GM23338 (cell line): ENCODE results near the gene RHOT1. TPM values are rescaled to one million over a fixed set of nuclear protein-coding genes. Genes with fewer than 3 reads are reported as not detected.

Source experiments
- ATAC-seq: fragments of 200-7000 bp; cut with Tn5 transposase; 3 replicates; pipeline ENCODE4 v1.9.1; 2020
- DNase-seq: peaks from one replicate; pipeline ENCODE4 v3.0.0-alpha.2; 2015; ENCODE audit warnings: low spot score
- H2AFZ ChIP-seq: fragments of 200-600 bp; sonication (generic); 2 replicates; pipeline ENCODE4 v1.8.0; 2016; ENCODE audit warnings: antibody characterized with exemption, mild to moderate bottlenecking, moderate library complexity
- H3F3A ChIP-seq: fragments of 200-600 bp; sonication (generic); replicated peaks from 2 replicates; pipeline ENCODE4 v1.8.0; 2017; ENCODE audit warnings: antibody characterized with exemption, mixed run types, low read depth
- H3K27ac ChIP-seq: fragments of 200-600 bp; sonication (generic); 2 replicates; pipeline ENCODE4 v1.6.1; 2016; ENCODE audit warnings: low read depth
- H3K27me3 ChIP-seq: fragments of 200-600 bp; sonication (generic); 2 replicates; pipeline ENCODE4 v1.8.0; 2016; ENCODE audit warnings: mild to moderate bottlenecking, mixed run types, moderate library complexity; ENCODE audit not compliant: insufficient read depth
- H3K36me3 ChIP-seq: fragments of 200-600 bp; sonication (generic); 2 replicates; pipeline ENCODE4 v1.8.0; 2016; ENCODE audit warnings: mild to moderate bottlenecking; ENCODE audit not compliant: insufficient read depth
- H3K4me1 ChIP-seq: fragments of 200-600 bp; sonication (generic); 2 replicates; pipeline ENCODE4 v1.8.0; 2016; ENCODE audit warnings: mild to moderate bottlenecking, moderate library complexity; ENCODE audit not compliant: insufficient read depth
- H3K4me2 ChIP-seq: fragments of 200-600 bp; sonication (generic); 2 replicates; pipeline ENCODE4 v1.7.1; 2017; ENCODE audit warnings: mixed run types
- H3K4me3 ChIP-seq: fragments of 200-600 bp; sonication (generic); 2 replicates; pipeline ENCODE4 v1.6.1; 2016; ENCODE audit warnings: mixed run types
- H3K79me2 ChIP-seq: fragments of 200-600 bp; sonication (generic); replicated peaks from 2 replicates; pipeline ENCODE4 v1.8.0; 2017; ENCODE audit warnings: mild to moderate bottlenecking; ENCODE audit not compliant: insufficient read depth
- H3K9me2 ChIP-seq: fragments of 200-600 bp; sonication (generic); 2 replicates; pipeline ENCODE4 v1.8.0; 2017; ENCODE audit not compliant: insufficient read depth
- H4K20me1 ChIP-seq: fragments of 200-600 bp; sonication (generic); replicated peaks from 2 replicates; pipeline ENCODE4 v1.8.0; 2017; ENCODE audit warnings: mild to moderate bottlenecking; ENCODE audit not compliant: insufficient read depth
- H3K27ac Mint-ChIP-seq: 2 replicates; pipeline ENCODE4 v1.8.0; 2020; ENCODE audit warnings: inconsistent platforms, mild to moderate bottlenecking, moderate library complexity, mixed read lengths
- H3K27me3 Mint-ChIP-seq: 3 replicates; pipeline ENCODE4 v1.8.0; 2022; ENCODE audit warnings: low read depth, mild to moderate bottlenecking, moderate library complexity, mixed read lengths, inconsistent platforms; ENCODE audit not compliant: insufficient read depth, poor library complexity
- H3K36me3 Mint-ChIP-seq: 3 replicates; pipeline ENCODE4 v1.8.0; 2021; ENCODE audit warnings: low read depth, mild to moderate bottlenecking, inconsistent platforms, moderate library complexity, mixed read lengths
- H3K4me1 Mint-ChIP-seq: 3 replicates; pipeline ENCODE4 v1.8.0; 2020; ENCODE audit warnings: mild to moderate bottlenecking, inconsistent platforms, mixed read lengths
- H3K4me3 Mint-ChIP-seq: 3 replicates; pipeline ENCODE4 v1.8.0; 2021; ENCODE audit warnings: moderate library complexity, mild to moderate bottlenecking, inconsistent platforms, mixed read lengths
- H3K9me3 Mint-ChIP-seq: 3 replicates; pipeline ENCODE4 v1.8.0; 2020; ENCODE audit warnings: moderate library complexity, mild to moderate bottlenecking, inconsistent platforms, mixed read lengths
- CTCF ChIP-seq, 2 experiments: fragments of 200-600 bp in 1 of 2; sonication (generic) in 1 of 2; conservative IDR thresholded peaks; 2 replicates each; pipeline versions ENCODE4 v1.5.1 to v1.6.1; 2016 to 2017; ENCODE audit warnings: antibody characterized with exemption in 2 of 2, low read depth in 2 of 2, mild to moderate bottlenecking in 2 of 2, moderate library complexity in 1 of 2
- ETS1 ChIP-seq: IDR thresholded peaks from 2 replicates; pipeline ENCODE4 v1.6.1; 2016; ENCODE audit warnings: antibody characterized with exemption
- EZH2phosphoT487 ChIP-seq: fragments of 200-600 bp; sonication (generic); IDR thresholded peaks from one replicate; pipeline ENCODE4 v1.8.1; 2018; ENCODE audit warnings: antibody characterized with exemption; ENCODE audit not compliant: unreplicated experiment
- JUNB ChIP-seq: IDR thresholded peaks from one replicate; pipeline ENCODE4 v1.6.1; 2016; ENCODE audit warnings: antibody characterized with exemption; ENCODE audit not compliant: unreplicated experiment
- REST ChIP-seq: IDR thresholded peaks from one replicate; pipeline ENCODE4 v1.6.1; 2018; ENCODE audit warnings: antibody characterized with exemption; ENCODE audit not compliant: unreplicated experiment
- ZNF114 ChIP-seq: fragments of 250-450 bp; sonication (Bioruptor Pico); IDR thresholded peaks from 2 replicates; pipeline ENCODE4 v1.5.0; 2020; ENCODE audit warnings: mild to moderate bottlenecking, moderate library complexity
- ZNF331 ChIP-seq: fragments of 250-450 bp; sonication (Bioruptor Pico); IDR thresholded peaks from 2 replicates; pipeline ENCODE4 v1.5.0; 2020; ENCODE audit warnings: low read depth, mild to moderate bottlenecking, moderate library complexity
- polyA plus RNA-seq: library from polyadenylated mRNA; unstranded; fragments of >200 nt; fragmentation: Nextera tagmentation; extraction: Ambion mirVana; gene quantifications from 2 replicates; pipeline ENCODE4 v1.2.1, GENCODE V29; 2016
- total RNA-seq: library from RNA; depleted of rRNA; stranded (reverse); fragments of >200 nt; shearing (Covaris generic); gene quantifications from 2 replicates; pipeline ENCODE4 v1.2.3, GENCODE V29; 2014

RHOT1 gene
- total and polyA plus RNA-seq, 2 experiments from 2014 or later = 40.8 to 53.5 TPM

- TF ChIP-seq REST = no peak
- TF ChIP-seq EZH2phosphoT487 = no peak
- TF ChIP-seq JUNB = no peak
These were observed 127.1 kb downstream of the RHOT1 start (continued) for GRCh38 chr17:32269377-32269776.

GRCh38 chr17:32271844-32272243 is 129.5 kb downstream of the RHOT1 start:
- Histone ChIP-seq H3K4me3 (no peak overlapping the region), H2AFZ (no peak overlapping the region), H3F3A (0 out of 2 replicates have a peak, but pooled peaks cover 17% of the 10 kb centered on the region), H3K27me3 (peaks cover 25% of the 10 kb centered on the region), H3K27ac (no peak overlapping the region), H3K4me2 (0 out of 2 replicates have a peak overlapping the region, but pooled peaks have one; percentile 20), H3K9me2 (no peaks in the 10 kb centered on the region), H3K79me2 (no peaks in the 10 kb centered on the region; the same call in 1 of the 2 replicates), H4K20me1 (0 out of 2 replicates have a peak, but pooled peaks cover 12% of the 10 kb centered on the region), H3K4me1 (peaks cover 56% of the 10 kb centered on the region), H3K36me3 (no peaks in the 10 kb centered on the region)
- ATAC-seq (no peak), DNase-seq (no peak)
- Mint-ChIP-seq H3K27ac (no peak overlapping the region), H3K4me1 (peaks cover 59% of the 10 kb centered on the region), H3K36me3 (no peaks in the 10 kb centered on the region), H3K27me3 (peaks cover 32% of the 10 kb centered on the region), H3K4me3 (no peak overlapping the region; the same call in 2 of the 3 replicates), H3K9me3 (no peaks in the 10 kb centered on the region)
- TF ChIP-seq CTCF (conservative IDR thresholded peaks at IDR 0.05; ENCODE audit: low read depth in 2 of 2) = no peak
- TF ChIP-seq ZNF331 (CRISPR knock-in tag) = no peak
- no peak for TF ChIP-seq ETS1
- no peak for TF ChIP-seq ZNF114
- TF ChIP-seq REST = no peak
